Upper lobe of left lung (tissue), 4 donors: ENCODE results near the gene EEF1A2.

Source experiments
- POLR2AphosphoS5 ChIP-seq, 2 donors: sonication (generic); formaldehyde crosslinking; IDR thresholded peaks; one replicate each; pipeline ENCODE4 v1.5.1; 2017; ENCODE audit warnings: antibody characterized with exemption in 2 of 2
- TF ChIP-seq, protein P1 (sequence below), 6 experiments: fragments of 450-650 bp in 4 of 6; fragments of 200-600 bp in 2 of 6; sonication (generic) in 2 of 6; IDR thresholded peaks; one replicate each; pipeline ENCODE4 v1.5.1; 2016 to 2019; ENCODE audit warnings: antibody characterized with exemption in 6 of 6

GRCh38 chr20:63491635-63492230, 7.2 kb downstream of the EEF1A2 start:
- TF ChIP-seq, protein P1, sequence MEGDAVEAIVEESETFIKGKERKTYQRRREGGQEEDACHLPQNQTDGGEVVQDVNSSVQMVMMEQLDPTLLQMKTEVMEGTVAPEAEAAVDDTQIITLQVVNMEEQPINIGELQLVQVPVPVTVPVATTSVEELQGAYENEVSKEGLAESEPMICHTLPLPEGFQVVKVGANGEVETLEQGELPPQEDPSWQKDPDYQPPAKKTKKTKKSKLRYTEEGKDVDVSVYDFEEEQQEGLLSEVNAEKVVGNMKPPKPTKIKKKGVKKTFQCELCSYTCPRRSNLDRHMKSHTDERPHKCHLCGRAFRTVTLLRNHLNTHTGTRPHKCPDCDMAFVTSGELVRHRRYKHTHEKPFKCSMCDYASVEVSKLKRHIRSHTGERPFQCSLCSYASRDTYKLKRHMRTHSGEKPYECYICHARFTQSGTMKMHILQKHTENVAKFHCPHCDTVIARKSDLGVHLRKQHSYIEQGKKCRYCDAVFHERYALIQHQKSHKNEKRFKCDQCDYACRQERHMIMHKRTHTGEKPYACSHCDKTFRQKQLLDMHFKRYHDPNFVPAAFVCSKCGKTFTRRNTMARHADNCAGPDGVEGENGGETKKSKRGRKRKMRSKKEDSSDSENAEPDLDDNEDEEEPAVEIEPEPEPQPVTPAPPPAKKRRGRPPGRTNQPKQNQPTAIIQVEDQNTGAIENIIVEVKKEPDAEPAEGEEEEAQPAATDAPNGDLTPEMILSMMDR (IDR thresholded peaks at IDR 0.05): no peak
- TF ChIP-seq POLR2AphosphoS5 (IDR thresholded peaks at IDR 0.05): no peak
